Esophagus squamous epithelium (tissue), 5 donors: ENCODE results near the gene PRKCA. TPM values are rescaled to one million over a fixed set of nuclear protein-coding genes. Genes with fewer than 3 reads are reported as not detected.

Experiments used
- DNase-seq: peaks from one replicate; lab custom pipeline; 2025; lab: John Stamatoyannopoulos, UW
- H3K27ac ChIP-seq, 4 donors: fragments of 200-600 bp; sonication (generic); one replicate each; pipeline ENCODE4 v1.5.1; 2016 to 2019; ENCODE audit warnings: mild to moderate bottlenecking in 1 of 4
- H3K27me3 ChIP-seq, 4 donors: fragments of 200-600 bp; sonication (generic); 1 replicate in 3 of 4; 2 replicates in 1 of 4; pipeline versions ENCODE4 v1.5.1 to v1.6.0; 2017 to 2021; ENCODE audit warnings: antibody characterized with exemption in 1 of 4
- H3K36me3 ChIP-seq, 3 donors: fragments of 200-600 bp; sonication (generic); one replicate each; pipeline ENCODE4 v1.5.1; 2016 to 2019
- H3K4me1 ChIP-seq, 3 donors: fragments of 200-600 bp; sonication (generic); one replicate each; pipeline ENCODE4 v1.5.1; 2017 to 2019
- H3K4me3 ChIP-seq, 4 donors: fragments of 200-600 bp; sonication (generic); 1 replicate in 3 of 4; 2 replicates in 1 of 4; pipeline ENCODE4 v1.5.1; 2016 to 2019; ENCODE audit warnings: mild to moderate bottlenecking in 2 of 4, moderate library complexity in 1 of 4
- H3K9me3 ChIP-seq, 3 donors: fragments of 200-600 bp; sonication (generic); one replicate each; pipeline ENCODE4 v1.5.1; 2016 to 2019
- POLR2A ChIP-seq, 4 donors: fragments of 450-650 bp; IDR thresholded peaks; one replicate each; pipeline ENCODE4 v1.6.1; 2017; ENCODE audit warnings: antibody characterized with exemption in 4 of 4, mild to moderate bottlenecking in 4 of 4, moderate library complexity in 3 of 4
- WGBS, 2 donors: methylation state at CpG; one replicate each; pipeline ENCODE4 v1.1.5; 2018; 5-methylcytosine and 5-hydroxymethylcytosine counted together
- intact Hi-C: fragments of 100-400 bp; cut with DNase I; formaldehyde crosslinking; loops from one replicate; pipeline ENCODE4 v1.15.0; 2022
- total RNA-seq, 4 donors: library from RNA; depleted of rRNA; stranded (reverse); fragments of >200 nt; gene quantifications; one replicate each; pipeline ENCODE4 v1.1.0, GENCODE V29; 2016
- TF ChIP-seq, protein P1 (sequence below), 6 experiments: fragments of 450-650 bp in 4 of 6; fragments of 200-600 bp in 2 of 6; sonication (generic) in 2 of 6; IDR thresholded peaks; one replicate each; pipeline ENCODE4 v1.5.1; 2016 to 2019; ENCODE audit warnings: antibody characterized with exemption in 6 of 6, mild to moderate bottlenecking in 4 of 6, moderate library complexity in 4 of 6
- donor health status: DM: yes; HTN: yes; CAD: no.

Gene PRKCA
- total RNA-seq, 4 donors from 2014 or later: 2.4 to 9.2 (median 4.2) TPM

GRCh38 chr17:66480802-66481201 lies 178.4 kb downstream of the PRKCA start:
- DNase-seq: no peak
- TF ChIP-seq POLR2A (IDR thresholded peaks at IDR 0.05): no peak
- TF ChIP-seq, protein P1, sequence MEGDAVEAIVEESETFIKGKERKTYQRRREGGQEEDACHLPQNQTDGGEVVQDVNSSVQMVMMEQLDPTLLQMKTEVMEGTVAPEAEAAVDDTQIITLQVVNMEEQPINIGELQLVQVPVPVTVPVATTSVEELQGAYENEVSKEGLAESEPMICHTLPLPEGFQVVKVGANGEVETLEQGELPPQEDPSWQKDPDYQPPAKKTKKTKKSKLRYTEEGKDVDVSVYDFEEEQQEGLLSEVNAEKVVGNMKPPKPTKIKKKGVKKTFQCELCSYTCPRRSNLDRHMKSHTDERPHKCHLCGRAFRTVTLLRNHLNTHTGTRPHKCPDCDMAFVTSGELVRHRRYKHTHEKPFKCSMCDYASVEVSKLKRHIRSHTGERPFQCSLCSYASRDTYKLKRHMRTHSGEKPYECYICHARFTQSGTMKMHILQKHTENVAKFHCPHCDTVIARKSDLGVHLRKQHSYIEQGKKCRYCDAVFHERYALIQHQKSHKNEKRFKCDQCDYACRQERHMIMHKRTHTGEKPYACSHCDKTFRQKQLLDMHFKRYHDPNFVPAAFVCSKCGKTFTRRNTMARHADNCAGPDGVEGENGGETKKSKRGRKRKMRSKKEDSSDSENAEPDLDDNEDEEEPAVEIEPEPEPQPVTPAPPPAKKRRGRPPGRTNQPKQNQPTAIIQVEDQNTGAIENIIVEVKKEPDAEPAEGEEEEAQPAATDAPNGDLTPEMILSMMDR (IDR thresholded peaks at IDR 0.05): no peak
- Histone ChIP-seq H3K9me3 (no peaks in the 10 kb centered on the region), H3K36me3 (no peaks in the 10 kb centered on the region), H3K4me1 (no peaks in the 10 kb centered on the region), H3K4me3 (no peak overlapping the region), H3K27me3 (no peaks in the 10 kb centered on the region), H3K27ac (no peak overlapping the region)
- intact Hi-C loops: no loop called here
- WGBS, 2 donors: 95 to 96% methylated on average over 7 of the region's 7 CpGs

GRCh38 chr17:66481271-66481670 lies 178.9 kb downstream of the PRKCA start:
- Histone ChIP-seq H3K4me1 (no peaks in the 10 kb centered on the region), H3K27me3 (no peaks in the 10 kb centered on the region), H3K9me3 (no peaks in the 10 kb centered on the region), H3K27ac (no peak overlapping the region), H3K4me3 (no peak overlapping the region), H3K36me3 (no peaks in the 10 kb centered on the region)
- intact Hi-C loops: no loop called here
- DNase-seq: no peak
- 83 to 84% methylated on average over 6 to 8 of the region's 8 CpGs for WGBS, 2 donors
- TF ChIP-seq, protein P1 (IDR thresholded peaks at IDR 0.05): no peak
- TF ChIP-seq POLR2A (IDR thresholded peaks at IDR 0.05): no peak

- Histone ChIP-seq H3K4me3 (no peak overlapping the region), H3K9me3 (no peaks in the 10 kb centered on the region), H3K27me3 (no peaks in the 10 kb centered on the region), H3K4me1 (no peaks in the 10 kb centered on the region), H3K36me3 (no peaks in the 10 kb centered on the region), H3K27ac (no peak overlapping the region)
- 71 to 86% methylated on average over 8 of the region's 8 CpGs for WGBS, 2 donors
- intact Hi-C loops: no loop called here
- no peak for DNase-seq
- TF ChIP-seq POLR2A (IDR thresholded peaks at IDR 0.05): no peak
- TF ChIP-seq, protein P1 (IDR thresholded peaks at IDR 0.05): no peak
Observed at GRCh38 chr17:66483906-66484305, 181.5 kb downstream of the PRKCA start.

DNA sequence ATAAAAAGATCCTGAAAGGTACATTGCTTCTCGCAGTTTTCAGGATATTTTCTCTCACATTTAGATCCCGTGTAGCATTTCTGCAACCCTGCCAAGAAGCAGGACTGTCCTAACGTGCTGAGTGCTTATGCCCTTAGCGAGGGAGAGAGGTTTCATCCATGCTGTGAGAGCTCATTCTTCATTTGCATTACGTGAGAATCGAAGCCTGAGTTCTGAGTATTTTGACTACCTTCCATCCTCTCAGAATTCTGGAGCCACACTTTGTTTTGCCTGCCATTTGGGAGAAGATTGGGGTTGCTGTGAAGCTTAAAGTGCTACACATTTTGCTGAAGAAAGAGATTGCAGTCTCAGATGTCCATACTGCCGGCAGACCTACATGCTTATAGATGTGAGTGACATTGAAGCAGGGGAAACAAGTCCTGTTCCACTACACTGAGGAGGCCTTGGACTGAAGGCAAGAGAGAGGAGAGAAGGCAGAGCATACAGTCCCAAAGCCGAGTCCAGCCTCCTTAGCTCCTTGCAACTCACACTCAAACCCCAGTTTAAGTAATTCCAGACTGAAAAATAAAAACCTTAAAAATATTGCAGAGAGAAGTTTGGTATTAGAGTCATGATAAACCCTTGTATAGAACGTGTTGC lies 183.0 kb downstream of the PRKCA start:
- no peak overlapping the region for H3K27ac ChIP-seq
- no peaks in the 10 kb centered on the region for H3K4me1 ChIP-seq
- intact Hi-C loops: no loop called here
- H3K9me3 ChIP-seq: no peaks in the 10 kb centered on the region
- H3K27me3 ChIP-seq: no peaks in the 10 kb centered on the region
- TF ChIP-seq, protein P1 (IDR thresholded peaks at IDR 0.05): no peak
- no peak for TF ChIP-seq POLR2A (IDR thresholded peaks at IDR 0.05)
- 59 to 76% methylated on average over 8 to 9 of the region's 9 CpGs for WGBS, 2 donors
- no peak for DNase-seq
- H3K36me3 ChIP-seq: no peaks in the 10 kb centered on the region
- H3K4me3 ChIP-seq: no peak overlapping the region

DNA sequence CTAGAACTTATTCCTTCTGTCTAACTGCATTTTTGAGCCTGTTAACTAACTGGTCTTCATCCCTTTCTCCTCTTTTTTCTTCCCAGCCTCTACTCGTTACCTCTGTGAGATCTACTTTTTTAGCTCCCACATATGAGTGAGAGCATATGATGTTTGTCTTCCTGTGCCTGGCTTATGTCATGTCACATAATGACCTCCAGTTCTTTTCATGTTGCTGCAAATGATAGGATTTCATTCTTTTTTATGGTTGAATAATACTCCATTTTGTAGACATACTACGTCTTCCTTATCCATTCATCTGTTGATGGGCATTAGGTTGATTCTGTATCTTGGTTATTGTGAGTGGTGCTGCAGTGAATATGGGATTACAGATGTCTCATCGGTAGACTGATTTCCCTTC lies 184.7 kb downstream of the PRKCA start:
- no peaks in the 10 kb centered on the region for H3K27me3 ChIP-seq
- no peak overlapping the region for H3K27ac ChIP-seq
- WGBS, 2 donors: 90 to 91% methylated on average over 3 of the region's 3 CpGs
- no peak for TF ChIP-seq POLR2A (IDR thresholded peaks at IDR 0.05)
- TF ChIP-seq, protein P1 (IDR thresholded peaks at IDR 0.05): no peak
- no peaks in the 10 kb centered on the region for H3K9me3 ChIP-seq
- no peaks in the 10 kb centered on the region for H3K4me1 ChIP-seq
- DNase-seq: no peak
- no peaks in the 10 kb centered on the region for H3K36me3 ChIP-seq
- intact Hi-C loops: no loop called here
- no peak overlapping the region for H3K4me3 ChIP-seq
